ENCODE measurements around the gene PDE7B.
A peak's percentile ranks its signal among the peaks of the same experiment; 100 is the strongest.

PDE7B gene

GRCh38 chr6:135887069-135887468 is 35.6 kb downstream of the PDE7B start:
- DNase-seq (ENCODE audit: low spot score) = no peak

GRCh38 chr6:135888818-135889217 is 37.3 kb downstream of the PDE7B start:
- DNase-seq (ENCODE audit: low spot score) = no peak

- DNase-seq (ENCODE audit: low spot score) = no peak
Measured at GRCh38 chr6:135890876-135891275, 39.4 kb downstream of the PDE7B start.

GRCh38 chr6:135891710-135892109 is 40.2 kb downstream of the PDE7B start:
- DNase-seq (ENCODE audit: low spot score) = no peak

GRCh38 chr6:135895231-135895911 is 43.9 kb downstream of the PDE7B start:
- DNase-seq (ENCODE audit: low spot score) = peak; percentile 46

- no peak for DNase-seq (ENCODE audit: low spot score)
Measured at GRCh38 chr6:135897087-135897486, 45.6 kb downstream of the PDE7B start.

- DNase-seq (ENCODE audit: low spot score) = peak; percentile 31
Measured at GRCh38 chr6:135901774-135902524, 50.4 kb downstream of the PDE7B start.

GRCh38 chr6:135902756-135903331 is 51.3 kb downstream of the PDE7B start:
- DNase-seq (ENCODE audit: low spot score) = no peak

GRCh38 chr6:135904666-135905065 is 53.2 kb downstream of the PDE7B start:
- no peak for DNase-seq (ENCODE audit: low spot score)

- DNase-seq (ENCODE audit: low spot score) = peak; percentile 72
Measured at GRCh38 chr6:135905604-135906300, 54.3 kb downstream of the PDE7B start.

- no peak for DNase-seq (ENCODE audit: low spot score)
Measured at GRCh38 chr6:135906542-135906941, 55.0 kb downstream of the PDE7B start.

- no peak for DNase-seq (ENCODE audit: low spot score)
Measured at GRCh38 chr6:135906972-135907465, 55.5 kb downstream of the PDE7B start.

- DNase-seq (ENCODE audit: low spot score) = peak; percentile 50
Measured at GRCh38 chr6:135909737-135910387, 58.4 kb downstream of the PDE7B start.

- no peak for DNase-seq (ENCODE audit: low spot score)
Measured at GRCh38 chr6:135910790-135911618, 59.5 kb downstream of the PDE7B start.

GRCh38 chr6:135913785-135914184 is 62.3 kb downstream of the PDE7B start:
- DNase-seq (ENCODE audit: low spot score) = no peak

GRCh38 chr6:135919026-135919425 is 67.5 kb downstream of the PDE7B start:
- DNase-seq (ENCODE audit: low spot score) = no peak

- no peak for DNase-seq (ENCODE audit: low spot score)
Measured at GRCh38 chr6:135920689-135921088, 69.2 kb downstream of the PDE7B start.

GRCh38 chr6:135921188-135921587 is 69.7 kb downstream of the PDE7B start:
- DNase-seq (ENCODE audit: low spot score) = no peak

- peak; percentile 23 for DNase-seq (ENCODE audit: low spot score)
Measured at GRCh38 chr6:135922174-135922573, 70.7 kb downstream of the PDE7B start.

GRCh38 chr6:135922746-135923145 is 71.2 kb downstream of the PDE7B start:
- no peak for DNase-seq (ENCODE audit: low spot score)

GRCh38 chr6:135932651-135933050 is 81.2 kb downstream of the PDE7B start:
- DNase-seq (ENCODE audit: low spot score) = no peak

All from pons (tissue), 1 donor.